ENCODE measurements around the gene APBA2.

APBA2 gene

GRCh38 chr15:28986726-28987125 lies 101.0 kb downstream of the APBA2 start:
- DNase-seq: no peak

- no peak for DNase-seq
Observed at GRCh38 chr15:28987337-28987736, 101.6 kb downstream of the APBA2 start.

GRCh38 chr15:28989239-28989830 lies 103.6 kb downstream of the APBA2 start:
- DNase-seq: no peak

GRCh38 chr15:28989896-28990295 lies 104.1 kb downstream of the APBA2 start:
- DNase-seq: no peak

GRCh38 chr15:28990390-28990789 lies 104.6 kb downstream of the APBA2 start:
- DNase-seq: no peak

GRCh38 chr15:28991236-28992171 lies 105.7 kb downstream of the APBA2 start:
- no peak for DNase-seq

GRCh38 chr15:28992336-28992864 lies 106.6 kb downstream of the APBA2 start:
- DNase-seq: no peak

- DNase-seq: no peak
Observed at GRCh38 chr15:28993051-28993719, 107.4 kb downstream of the APBA2 start.

- no peak for DNase-seq
Observed at GRCh38 chr15:28993720-28994053, 107.9 kb downstream of the APBA2 start.

GRCh38 chr15:28994142-28994830 lies 108.5 kb downstream of the APBA2 start:
- no peak for DNase-seq

- no peak for DNase-seq
Observed at GRCh38 chr15:28994831-28995596, 109.2 kb downstream of the APBA2 start.

GRCh38 chr15:28995705-28996104 lies 109.9 kb downstream of the APBA2 start:
- no peak for DNase-seq

- DNase-seq: no peak
Observed at GRCh38 chr15:28996289-28996688, 110.5 kb downstream of the APBA2 start.

- no peak for DNase-seq
Observed at GRCh38 chr15:28996953-28997352, 111.2 kb downstream of the APBA2 start.

GRCh38 chr15:28997791-28998190 lies 112.0 kb downstream of the APBA2 start:
- no peak for DNase-seq

GRCh38 chr15:28998511-28998910 lies 112.7 kb downstream of the APBA2 start:
- no peak for DNase-seq

GRCh38 chr15:29003191-29003839 lies 117.5 kb downstream of the APBA2 start:
- DNase-seq: no peak

GRCh38 chr15:29003840-29004233 lies 118.1 kb downstream of the APBA2 start:
- DNase-seq: no peak

GRCh38 chr15:29005931-29006330 lies 120.2 kb downstream of the APBA2 start:
- no peak for DNase-seq

GRCh38 chr15:29008846-29009245 lies 123.1 kb downstream of the APBA2 start:
- no peak for DNase-seq

- no peak for DNase-seq
Observed at GRCh38 chr15:29012097-29012496, 126.3 kb downstream of the APBA2 start.

GRCh38 chr15:29014493-29014892 lies 128.7 kb downstream of the APBA2 start:
- no peak for DNase-seq
